ENCODE measurements around the gene TBC1D2B.
"Not testable (repeated sequence)": the region's sequence is repeated elsewhere in the genome, so short reads cannot be mapped to it uniquely, and the experiment has no call there.

TBC1D2B gene

GRCh38 chr15:77974098-77974414, 103.5 kb downstream of the TBC1D2B start:
- DNase-seq (ENCODE audit: low read depth), result no peak

DNA sequence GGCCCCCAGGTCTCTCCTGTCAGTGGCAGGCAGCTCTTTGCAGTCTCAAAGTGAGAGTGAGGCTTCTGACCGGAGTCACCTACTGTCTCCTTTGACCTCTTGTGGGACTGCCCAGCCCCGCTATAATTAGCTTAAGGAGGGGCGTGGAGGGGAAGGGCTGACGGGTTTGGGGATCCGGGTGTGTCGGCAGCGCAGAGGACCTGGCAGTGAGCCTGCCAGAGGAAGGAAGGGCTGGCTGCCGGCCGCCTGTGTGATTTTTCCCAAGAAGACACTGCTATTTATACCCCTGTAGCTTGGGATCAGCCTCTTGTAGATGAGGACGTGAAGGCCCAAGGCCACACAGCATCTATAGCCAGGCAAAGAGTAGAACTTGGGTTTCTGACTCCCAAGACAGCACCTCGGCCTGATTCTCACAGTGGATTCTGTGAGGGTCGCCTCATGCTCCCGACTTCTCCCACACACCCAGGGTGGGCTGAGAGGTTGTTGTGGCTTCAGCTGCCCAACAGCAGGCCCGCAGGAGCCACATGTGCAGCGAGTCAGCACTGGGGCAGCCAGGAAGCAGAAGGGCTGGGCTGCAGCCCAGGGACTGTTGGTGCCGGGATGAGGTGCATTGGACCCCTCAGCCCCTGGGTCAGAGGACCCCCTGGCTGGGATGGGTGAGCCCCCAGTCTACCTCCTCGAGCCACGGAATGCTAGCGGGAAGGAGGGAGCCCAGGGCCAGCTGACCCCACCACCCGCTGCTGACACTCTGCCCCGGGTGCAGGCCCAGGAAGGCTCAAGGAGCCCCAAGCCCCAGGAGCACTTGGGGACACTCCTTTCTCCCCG, 104.0 kb downstream of the TBC1D2B start:
- DNase-seq (ENCODE audit: low read depth), result not testable (repeated sequence)

- DNase-seq (ENCODE audit: low read depth), result not testable (repeated sequence)
Observed at GRCh38 chr15:77972706-77973105, 104.8 kb downstream of the TBC1D2B start.

DNA sequence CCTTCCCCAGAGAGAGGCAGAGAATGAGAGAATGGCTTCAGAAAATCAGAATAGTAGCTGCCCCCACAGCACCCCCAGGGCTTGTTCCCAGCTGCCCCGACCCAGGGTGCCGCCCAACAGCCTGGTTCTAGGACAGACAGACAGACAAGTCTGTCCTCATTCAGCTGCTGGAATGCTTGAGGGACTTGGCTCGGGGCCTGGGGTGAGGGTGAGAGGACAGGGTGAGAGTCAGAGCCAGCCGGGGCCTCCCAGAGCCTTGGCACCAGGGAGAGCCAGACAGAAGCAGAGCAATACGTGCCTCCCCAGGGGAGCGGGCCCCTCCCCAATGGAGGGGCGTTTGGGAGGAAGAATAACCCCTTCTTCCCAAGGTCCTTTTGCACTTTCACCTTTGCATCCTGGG, 105.6 kb downstream of the TBC1D2B start:
- not testable (repeated sequence) for DNase-seq (ENCODE audit: low read depth)

DNA sequence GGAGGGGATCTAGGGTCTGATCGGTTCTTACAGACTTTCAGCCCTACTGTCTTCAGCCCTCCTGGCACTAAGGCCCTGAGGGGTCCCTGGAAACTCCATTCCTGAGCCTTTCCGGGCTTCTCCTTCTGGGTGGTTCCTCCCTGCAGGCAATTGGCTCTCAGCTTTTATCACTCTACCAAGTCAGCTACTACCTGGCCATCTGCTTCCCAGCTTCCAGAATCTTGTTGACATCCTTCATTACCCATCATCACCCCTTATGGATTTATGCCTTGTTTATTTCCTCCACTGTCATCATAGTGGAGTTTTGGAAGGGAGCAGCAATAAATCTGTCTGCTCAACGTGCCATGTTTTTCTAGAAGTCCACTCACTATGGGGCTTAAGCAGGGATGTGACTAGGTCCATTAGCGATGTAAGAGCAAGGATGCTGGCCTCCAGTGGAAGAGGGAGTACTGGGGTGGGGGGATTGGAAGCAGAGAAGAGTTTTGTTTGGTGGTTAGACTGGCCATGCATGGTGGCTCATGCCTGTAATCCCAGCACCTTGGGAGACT, 106.6 kb downstream of the TBC1D2B start:
- not testable (repeated sequence) for DNase-seq (ENCODE audit: low read depth)

DNA sequence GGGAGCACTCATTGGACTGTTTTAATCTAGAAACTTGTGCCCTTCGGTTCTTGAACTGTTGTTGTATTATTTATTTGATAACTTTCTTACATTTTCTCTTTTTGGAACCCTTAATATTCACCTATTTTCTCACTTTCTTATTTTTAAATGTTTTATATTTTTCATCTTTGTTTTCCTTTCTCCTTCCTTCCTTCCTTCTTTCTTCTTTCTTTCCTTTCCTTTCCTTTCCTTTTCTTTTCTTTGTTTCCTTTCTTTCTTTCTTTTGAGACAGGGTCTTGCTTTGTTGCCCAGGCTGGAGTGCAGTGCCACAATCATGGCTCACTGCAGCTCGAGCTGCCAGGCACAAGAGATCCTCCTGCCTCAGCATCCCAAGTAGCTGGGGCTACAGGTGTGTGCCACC, 108.5 kb downstream of the TBC1D2B start:
- DNase-seq (ENCODE audit: low read depth), result no peak

DNA sequence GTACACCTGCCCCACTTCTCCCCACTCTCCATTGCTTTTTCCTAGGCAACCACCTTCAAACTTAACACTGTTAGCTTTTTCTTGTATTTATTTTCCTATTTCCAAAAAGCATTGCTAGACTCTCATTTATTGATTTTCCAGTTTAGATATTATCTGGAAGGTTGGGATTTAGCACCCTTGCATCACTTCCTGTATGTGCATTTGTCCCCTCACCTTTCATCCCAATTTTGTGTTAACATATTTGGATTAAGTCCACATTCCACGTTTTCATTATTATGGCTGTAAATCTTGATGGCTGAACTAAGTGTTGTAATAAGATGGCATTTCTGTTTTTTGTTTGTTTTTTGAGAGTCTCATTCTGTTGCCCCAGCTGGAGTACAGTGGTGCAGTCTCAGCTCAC, 109.7 kb downstream of the TBC1D2B start:
- DNase-seq (ENCODE audit: low read depth), result no peak

DNA sequence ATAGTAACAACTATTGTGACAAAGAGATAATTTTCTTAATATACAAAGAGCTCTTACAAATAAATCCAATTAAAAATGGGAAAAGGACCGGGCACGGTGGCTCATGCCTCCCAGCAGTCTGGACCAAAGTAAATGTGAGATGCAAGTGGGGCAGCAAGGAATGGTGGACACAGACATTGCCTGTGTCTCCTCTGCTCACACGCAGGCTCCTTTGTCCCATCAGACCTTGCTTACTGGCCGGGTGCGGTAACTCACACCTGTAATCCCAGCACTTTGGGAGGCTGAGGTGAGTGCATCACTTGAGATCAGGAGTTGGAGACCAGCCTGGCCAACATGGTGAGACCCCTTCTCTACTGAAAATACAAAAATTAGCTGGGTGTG, 110.3 kb downstream of the TBC1D2B start:
- not testable (repeated sequence) for DNase-seq (ENCODE audit: low read depth)

- DNase-seq (ENCODE audit: low read depth), result peak; percentile 36
Observed at GRCh38 chr15:77966540-77967234, 110.8 kb downstream of the TBC1D2B start.

DNA sequence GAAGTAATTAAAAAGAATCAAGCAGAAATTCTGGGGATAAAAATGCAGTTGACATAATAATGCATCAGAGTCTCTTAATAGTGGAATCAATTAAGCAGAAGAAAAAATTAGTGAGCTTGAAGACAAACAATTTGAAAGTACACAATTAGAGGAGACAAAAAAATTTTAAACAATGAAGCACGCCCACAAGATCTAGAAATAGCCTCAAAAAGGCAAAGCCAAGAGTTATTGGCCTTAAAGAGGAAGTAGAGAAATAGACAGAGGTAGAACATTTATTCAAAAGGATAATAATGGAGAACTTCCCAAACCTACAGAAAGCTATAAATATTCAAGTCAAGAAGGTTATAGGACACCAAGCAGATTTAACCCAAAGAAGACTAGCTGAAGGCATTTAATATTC, 113.3 kb downstream of the TBC1D2B start:
- no peak for DNase-seq (ENCODE audit: low read depth)

DNA sequence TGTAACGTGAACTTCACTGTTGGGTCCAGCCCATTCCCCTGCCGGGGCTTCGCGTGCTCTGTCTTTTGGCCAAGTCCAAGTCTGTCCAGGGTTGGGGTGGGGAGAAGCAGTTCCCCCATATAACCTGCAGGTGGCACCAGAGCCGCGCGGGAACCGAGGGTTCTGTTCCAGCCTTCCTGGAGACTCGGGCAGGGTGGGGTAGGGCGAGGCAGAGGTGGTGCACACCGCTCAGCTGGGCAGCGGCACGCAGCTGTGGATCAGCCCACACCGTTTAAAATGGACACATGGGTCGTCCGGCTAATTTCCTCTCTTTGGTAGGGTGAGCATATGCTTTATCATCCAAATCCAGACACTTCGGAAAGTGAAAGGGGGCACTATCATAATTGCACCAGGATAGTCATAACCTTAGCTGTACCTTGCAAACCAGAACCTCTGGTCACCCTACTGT, 118.1 kb downstream of the TBC1D2B start:
- DNase-seq (ENCODE audit: low read depth), result peak; percentile 65

DNA sequence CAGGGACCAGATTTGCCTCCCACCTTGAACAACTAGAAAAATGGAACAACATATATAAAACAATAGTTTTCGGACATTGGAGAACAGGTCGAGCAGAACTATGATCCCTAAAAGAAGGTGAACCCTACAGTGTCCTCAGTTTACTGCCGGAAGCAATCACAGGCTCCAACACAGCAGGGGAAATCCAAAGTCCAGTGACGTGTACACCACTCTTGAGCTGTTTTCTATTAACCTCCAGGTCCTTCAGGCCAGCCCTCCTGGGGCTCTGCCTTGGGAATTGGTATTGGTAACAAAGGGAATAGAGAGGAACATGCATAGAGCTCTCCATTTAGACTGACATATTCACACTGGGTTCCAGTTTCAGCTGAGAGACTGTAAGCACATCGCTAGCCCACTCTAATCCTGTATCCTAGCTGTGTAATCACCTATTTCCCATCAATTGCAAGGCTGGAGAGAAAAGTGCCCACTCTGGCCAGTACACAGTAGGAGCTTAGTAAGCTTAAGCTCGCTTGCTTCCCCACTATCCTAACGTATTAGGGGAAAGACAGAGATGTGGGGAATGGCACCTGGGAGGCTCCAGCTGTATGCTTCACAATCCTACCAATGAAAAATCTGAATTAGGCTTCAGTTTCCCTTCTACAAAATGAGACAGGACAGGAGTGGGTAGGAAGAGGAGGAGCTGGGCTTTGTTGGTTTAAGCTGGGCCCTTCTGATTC, 118.6 kb downstream of the TBC1D2B start:
- not testable (repeated sequence) for DNase-seq (ENCODE audit: low read depth)

GRCh38 chr15:77958021-77958420, 119.5 kb downstream of the TBC1D2B start:
- DNase-seq (ENCODE audit: low read depth), result not testable (repeated sequence)

- DNase-seq (ENCODE audit: low read depth), result peak; percentile 14
Observed at GRCh38 chr15:77953926-77954325, 123.6 kb downstream of the TBC1D2B start.

GRCh38 chr15:77952928-77953446, 124.5 kb downstream of the TBC1D2B start:
- DNase-seq (ENCODE audit: low read depth), result not testable (repeated sequence)

GRCh38 chr15:77951105-77951786, 126.3 kb downstream of the TBC1D2B start:
- not testable (repeated sequence) for DNase-seq (ENCODE audit: low read depth)

GRCh38 chr15:77950470-77950869, 127.0 kb downstream of the TBC1D2B start:
- DNase-seq (ENCODE audit: low read depth), result not testable (repeated sequence)

DNA sequence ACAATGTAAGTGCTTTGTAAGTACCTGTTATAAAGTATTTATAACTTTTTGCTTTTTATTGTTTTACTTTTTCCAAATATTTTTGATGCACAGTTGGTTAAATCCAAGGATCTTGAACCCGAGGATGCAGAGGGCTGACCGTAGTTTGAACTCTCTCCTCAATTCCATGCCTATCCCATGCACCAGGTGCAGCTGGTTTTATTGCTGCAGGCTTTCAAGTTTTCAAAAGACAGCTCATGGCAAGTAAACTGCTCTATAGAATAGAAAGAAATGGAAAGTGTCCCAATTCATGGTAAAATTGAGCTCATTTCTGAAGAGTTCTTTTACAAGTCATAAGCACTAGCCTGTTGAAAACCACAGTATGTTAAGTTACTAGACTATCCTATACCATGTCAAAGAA, 131.9 kb downstream of the TBC1D2B start:
- no peak for DNase-seq (ENCODE audit: low read depth)
